Body of pancreas (tissue), 4 donors: ENCODE data around the gene SFT2D2.

Experiments used
- POLR2A ChIP-seq, 3 donors: fragments of 450-650 bp; IDR thresholded peaks; one replicate each; pipeline ENCODE4 v1.6.1; 2016; ENCODE audit warnings: antibody characterized with exemption in 3 of 3, mild to moderate bottlenecking in 2 of 3
- TF ChIP-seq, protein P1 (sequence below), 7 experiments: fragments of 450-650 bp in 4 of 7; fragments of 200-600 bp in 3 of 7; sonication (generic) in 3 of 7; IDR thresholded peaks; one replicate each; pipeline ENCODE4 v1.5.1; 2016 to 2019; ENCODE audit warnings: antibody characterized with exemption in 7 of 7

DNA sequence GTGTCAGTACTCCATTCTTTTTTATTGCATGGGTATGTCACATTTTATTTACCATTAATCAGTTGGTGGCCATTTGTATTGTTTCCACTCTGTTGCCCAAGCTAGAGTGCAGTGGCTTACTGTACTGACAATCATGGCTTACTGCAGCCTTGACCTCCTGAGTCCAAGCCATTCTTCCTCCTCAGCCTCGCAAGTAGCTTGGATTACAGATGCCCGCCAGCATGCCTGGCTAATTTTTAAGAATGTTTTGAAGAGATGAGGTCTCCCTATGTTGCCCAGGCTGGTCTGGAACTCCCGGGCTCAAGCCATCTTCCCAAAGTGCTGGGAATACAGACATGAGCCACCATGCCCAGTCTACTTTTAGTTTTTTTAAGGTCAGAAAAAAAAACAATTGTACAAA is 813 bp upstream of the SFT2D2 start:
- TF ChIP-seq, protein P1, sequence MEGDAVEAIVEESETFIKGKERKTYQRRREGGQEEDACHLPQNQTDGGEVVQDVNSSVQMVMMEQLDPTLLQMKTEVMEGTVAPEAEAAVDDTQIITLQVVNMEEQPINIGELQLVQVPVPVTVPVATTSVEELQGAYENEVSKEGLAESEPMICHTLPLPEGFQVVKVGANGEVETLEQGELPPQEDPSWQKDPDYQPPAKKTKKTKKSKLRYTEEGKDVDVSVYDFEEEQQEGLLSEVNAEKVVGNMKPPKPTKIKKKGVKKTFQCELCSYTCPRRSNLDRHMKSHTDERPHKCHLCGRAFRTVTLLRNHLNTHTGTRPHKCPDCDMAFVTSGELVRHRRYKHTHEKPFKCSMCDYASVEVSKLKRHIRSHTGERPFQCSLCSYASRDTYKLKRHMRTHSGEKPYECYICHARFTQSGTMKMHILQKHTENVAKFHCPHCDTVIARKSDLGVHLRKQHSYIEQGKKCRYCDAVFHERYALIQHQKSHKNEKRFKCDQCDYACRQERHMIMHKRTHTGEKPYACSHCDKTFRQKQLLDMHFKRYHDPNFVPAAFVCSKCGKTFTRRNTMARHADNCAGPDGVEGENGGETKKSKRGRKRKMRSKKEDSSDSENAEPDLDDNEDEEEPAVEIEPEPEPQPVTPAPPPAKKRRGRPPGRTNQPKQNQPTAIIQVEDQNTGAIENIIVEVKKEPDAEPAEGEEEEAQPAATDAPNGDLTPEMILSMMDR (IDR thresholded peaks at IDR 0.05), result no peak
- TF ChIP-seq POLR2A (IDR thresholded peaks at IDR 0.05), result no peak
